ENCODE measurements around the gene MRGPRE.

GRCh38 chr11:3219281-3219892, 12.8 kb downstream of the MRGPRE start:
- TF ChIP-seq CTCF (IDR thresholded peaks at IDR 0.05), result no peak
- TF ChIP-seq POLR2A (IDR thresholded peaks at IDR 0.05), result no peak

Data from sigmoid colon (tissue), 3 donors.